Muscle layer of duodenum (tissue), 2 donors: ENCODE data around the gene GNG14.

Experiments used
- H3K27ac ChIP-seq: one replicate; pipeline ENCODE4 v1.7.0; 2013; ENCODE audit warnings: mild to moderate bottlenecking, low read length
- H3K27me3 ChIP-seq: one replicate; pipeline ENCODE4 v1.7.0; 2013; ENCODE audit warnings: low read depth, mild to moderate bottlenecking, control low read depth, low read length
- H3K36me3 ChIP-seq, 2 donors: one replicate each; pipeline ENCODE4 v1.7.0; 2013; ENCODE audit warnings: low read length in 2 of 2, control low read depth in 1 of 2, mild to moderate bottlenecking in 1 of 2; ENCODE audit not compliant: insufficient read depth in 2 of 2, control insufficient read depth in 1 of 2
- H3K4me1 ChIP-seq, 2 donors: one replicate each; pipeline ENCODE4 v1.7.0; 2013; ENCODE audit warnings: low read length in 2 of 2, mild to moderate bottlenecking in 2 of 2, control low read depth in 1 of 2, moderate library complexity in 1 of 2; ENCODE audit not compliant: insufficient read depth in 2 of 2, control insufficient read depth in 1 of 2
- H3K4me3 ChIP-seq, 2 donors: one replicate each; pipeline ENCODE4 v1.7.0; 2013; ENCODE audit warnings: low read length in 2 of 2, low read depth in 1 of 2, mild to moderate bottlenecking in 1 of 2
- H3K9me3 ChIP-seq, 2 donors: one replicate each; pipeline ENCODE4 v1.7.0; 2013; ENCODE audit warnings: low read length in 2 of 2, control low read depth in 1 of 2, mild to moderate bottlenecking in 1 of 2; ENCODE audit not compliant: control insufficient read depth in 1 of 2
- donor health status: healthy.

Gene GNG14

GRCh38 chr19:12652219-12652618 is 35.6 kb upstream of the GNG14 start:
- H3K9me3 ChIP-seq = no peaks in the 10 kb centered on the region
- peaks cover 0 to 13% of the 10 kb centered on the region in 2 donors for H3K4me1 ChIP-seq
- peaks cover 19 to 28% of the 10 kb centered on the region in 2 donors for H3K36me3 ChIP-seq
- H3K27me3 ChIP-seq = no peaks in the 10 kb centered on the region
- H3K27ac ChIP-seq = no peak overlapping the region
- H3K4me3 ChIP-seq = no peak overlapping the region

DNA sequence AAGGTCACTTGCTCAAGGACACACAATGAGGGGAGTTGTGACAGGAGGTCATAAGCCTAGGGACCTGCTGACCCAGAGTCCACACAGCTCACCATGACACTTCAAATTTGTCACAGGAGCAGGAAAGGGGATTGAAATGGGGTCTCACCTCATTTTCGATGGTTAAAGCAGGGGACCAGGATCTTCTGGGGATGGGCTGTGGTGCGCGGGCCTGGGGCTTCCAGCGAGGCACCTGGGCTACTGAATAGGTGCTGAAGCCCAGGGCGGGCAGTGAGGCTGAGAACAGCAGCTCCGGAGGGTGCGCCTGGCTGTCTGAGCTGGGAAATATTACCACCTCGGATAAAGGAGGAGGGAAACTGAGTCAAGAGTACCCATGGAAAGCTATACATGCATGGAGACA is 32.3 kb upstream of the GNG14 start:
- Histone ChIP-seq H3K4me1 (no peaks in the 10 kb centered on the region), H3K4me3 (no peak overlapping the region), H3K27me3 (no peaks in the 10 kb centered on the region), H3K36me3 (peaks cover 22 to 52% of the 10 kb centered on the region in 2 donors), H3K9me3 (no peaks in the 10 kb centered on the region), H3K27ac (no peak overlapping the region)

- no peaks in the 10 kb centered on the region for H3K4me1 ChIP-seq
- no peaks in the 10 kb centered on the region for H3K27me3 ChIP-seq
- H3K4me3 ChIP-seq = no peak overlapping the region
- no peaks in the 10 kb centered on the region for H3K9me3 ChIP-seq
- H3K27ac ChIP-seq = no peak overlapping the region
- peaks cover 27 to 65% of the 10 kb centered on the region in 2 donors for H3K36me3 ChIP-seq
Observed at GRCh38 chr19:12656899-12657571, 30.8 kb upstream of the GNG14 start.

GRCh38 chr19:12657966-12658365 is 29.8 kb upstream of the GNG14 start:
- H3K4me3 ChIP-seq = no peak overlapping the region
- no peaks in the 10 kb centered on the region for H3K9me3 ChIP-seq
- H3K4me1 ChIP-seq = no peaks in the 10 kb centered on the region
- H3K27me3 ChIP-seq = no peaks in the 10 kb centered on the region
- H3K27ac ChIP-seq = no peak overlapping the region
- peaks cover 27 to 64% of the 10 kb centered on the region in 2 donors for H3K36me3 ChIP-seq

- Histone ChIP-seq H3K4me3 (no peak overlapping the region), H3K4me1 (peaks cover 0 to 7% of the 10 kb centered on the region in 2 donors), H3K36me3 (peaks cover 25 to 68% of the 10 kb centered on the region in 2 donors), H3K27ac (no peak overlapping the region), H3K9me3 (no peaks in the 10 kb centered on the region), H3K27me3 (no peaks in the 10 kb centered on the region)
Observed at GRCh38 chr19:12660980-12661379, 26.8 kb upstream of the GNG14 start.

- no peak overlapping the region for H3K27ac ChIP-seq
- peaks cover 18 to 42% of the 10 kb centered on the region in 2 donors for H3K36me3 ChIP-seq
- no peaks in the 10 kb centered on the region for H3K27me3 ChIP-seq
- H3K4me3 ChIP-seq = peak overlapping the region in 1 of 2 donors; percentile 94
- H3K9me3 ChIP-seq = no peaks in the 10 kb centered on the region
- H3K4me1 ChIP-seq = peaks cover 11 to 32% of the 10 kb centered on the region in 2 donors
Observed at GRCh38 chr19:12664406-12665280, 23.2 kb upstream of the GNG14 start.

DNA sequence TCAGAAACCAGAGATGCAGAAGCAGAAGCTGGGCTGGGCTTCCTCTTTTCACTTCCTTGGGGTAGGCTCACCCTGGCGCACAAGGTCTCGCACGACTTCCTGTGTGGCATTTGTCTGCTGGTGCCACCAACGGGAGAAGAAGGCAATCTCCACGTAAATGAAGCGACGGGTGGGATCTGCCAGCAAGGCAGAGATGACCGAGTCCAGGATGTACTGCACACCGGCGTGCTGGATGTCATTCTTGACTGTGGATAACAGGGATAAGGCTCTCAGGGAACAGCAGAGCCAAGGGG is 22.6 kb upstream of the GNG14 start:
- Histone ChIP-seq H3K27ac (peak overlapping the region; percentile 56), H3K4me3 (peak overlapping the region; percentile 94 to 97), H3K9me3 (no peaks in the 10 kb centered on the region), H3K4me1 (peaks cover 14 to 37% of the 10 kb centered on the region in 2 donors), H3K27me3 (no peaks in the 10 kb centered on the region), H3K36me3 (peaks cover 15 to 38% of the 10 kb centered on the region in 2 donors)

- H3K27ac ChIP-seq = peak overlapping the region; percentile 63
- H3K4me3 ChIP-seq = peak overlapping the region; percentile 94 to 97
- H3K4me1 ChIP-seq = peaks cover 19 to 43% of the 10 kb centered on the region in 2 donors
- H3K36me3 ChIP-seq = peaks cover 15 to 33% of the 10 kb centered on the region in 2 donors
- H3K27me3 ChIP-seq = no peaks in the 10 kb centered on the region
- no peaks in the 10 kb centered on the region for H3K9me3 ChIP-seq
Observed at GRCh38 chr19:12665671-12666264, 22.0 kb upstream of the GNG14 start.

DNA sequence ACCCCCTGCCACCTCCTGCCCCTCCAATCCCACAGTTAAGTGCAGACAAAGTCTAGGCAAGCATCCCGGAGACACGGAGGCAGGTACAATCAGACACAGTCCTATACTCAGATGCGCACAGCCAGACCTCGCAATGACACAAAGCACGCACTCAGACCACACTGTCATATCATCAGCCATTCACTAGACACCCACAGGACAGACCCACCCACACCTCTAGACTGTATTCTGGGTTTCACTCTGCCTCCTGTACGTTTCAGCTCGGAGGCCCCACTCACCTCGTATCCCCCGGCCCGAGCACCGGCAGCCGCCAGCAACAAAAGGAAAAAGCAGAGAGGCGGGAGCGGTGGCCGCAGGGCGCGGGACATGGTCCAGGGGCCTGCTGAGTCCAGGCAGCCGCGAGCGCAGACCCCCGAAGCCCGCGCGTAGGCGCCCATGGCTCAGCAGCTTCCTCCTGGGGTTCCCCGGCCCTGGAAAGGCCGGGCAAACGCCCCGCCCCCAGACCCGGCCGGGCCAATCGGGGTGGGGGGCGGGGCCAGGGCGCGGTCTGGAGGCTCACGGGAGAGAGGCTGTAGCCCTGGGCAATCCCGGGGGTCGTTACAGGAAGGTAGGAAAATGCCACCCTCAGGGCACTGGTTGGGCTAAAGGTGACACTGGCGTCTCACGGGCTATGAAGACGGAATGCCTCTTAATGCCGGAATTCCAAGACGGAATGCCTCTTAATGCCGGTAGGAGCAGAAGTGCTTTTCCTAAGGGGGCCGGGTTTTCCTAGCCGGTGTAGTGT is 21.3 kb upstream of the GNG14 start, which contains the start of the genes MAN2B1 and WDR83:
Gene MAN2B1 (minus strand): TSS at position 478 of the 784 bp plus-strand sequence. CDS start 41 bp downstream, at position 437.
Gene WDR83 (plus strand): TSS at position 543 of the 784 bp plus-strand sequence. CDS start 2,984 bp downstream, outside the sequence.
- peak within 1 kb of the TSS; percentile 97 to 100 for H3K4me3 ChIP-seq
- H3K27me3 ChIP-seq = no peaks in the 10 kb centered on the region
- peak within 1 kb of the TSS; percentile 63 for H3K27ac ChIP-seq
- peaks cover 10 to 26% of the 10 kb centered on the region in 2 donors for H3K36me3 ChIP-seq
- no peaks in the 10 kb centered on the region for H3K9me3 ChIP-seq
- H3K4me1 ChIP-seq = peaks cover 19 to 46% of the 10 kb centered on the region in 2 donors

DNA sequence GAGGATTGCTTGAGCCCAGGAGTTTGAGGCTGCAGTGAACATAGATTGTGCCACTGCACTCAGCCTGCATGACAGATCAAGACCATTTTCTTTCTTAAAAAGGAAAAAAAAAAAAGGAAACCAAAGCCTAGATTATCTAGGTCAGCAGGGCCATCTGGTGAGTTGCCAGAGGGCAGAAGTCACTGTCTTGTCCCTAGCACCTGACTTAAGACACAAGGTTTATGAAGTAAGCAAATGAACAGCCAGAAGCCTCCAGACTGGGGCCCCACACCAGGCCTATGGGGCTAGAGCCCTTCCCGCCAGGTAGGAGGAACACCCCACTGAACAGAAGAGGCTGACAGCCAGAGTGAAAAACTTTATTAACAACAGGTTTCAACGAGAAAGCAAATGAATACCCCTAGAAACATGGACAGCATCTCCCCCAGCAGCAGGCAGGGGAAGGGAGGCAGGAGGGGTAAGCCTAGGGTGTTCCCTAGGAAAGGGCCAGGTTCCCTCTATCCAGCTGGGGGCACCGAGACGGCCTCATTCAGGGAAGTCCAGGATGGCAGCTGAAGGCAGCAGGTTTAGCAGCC is 20.0 kb upstream of the GNG14 start:
- Histone ChIP-seq H3K4me1 (peaks cover 19 to 46% of the 10 kb centered on the region in 2 donors), H3K4me3 (peak overlapping the region; percentile 97 to 100), H3K27me3 (no peaks in the 10 kb centered on the region), H3K27ac (no peak overlapping the region), H3K36me3 (peaks cover 10 to 27% of the 10 kb centered on the region in 2 donors), H3K9me3 (no peaks in the 10 kb centered on the region)
